Liver (tissue), 9 donors: ENCODE results near the gene IL24. TPM values are rescaled to one million over a fixed set of nuclear protein-coding genes. Genes with fewer than 3 reads are reported as not detected.

ENCODE experiments used
- DNase-seq: peaks from one replicate; pipeline ENCODE4 v3.0.0-alpha.2; 2017; ENCODE audit warnings: low spot score
- H3K27ac ChIP-seq, 2 donors: one replicate each; pipeline ENCODE4 v1.7.0; 2013; ENCODE audit warnings: inconsistent platforms in 2 of 2, low read length in 2 of 2, control low read depth in 1 of 2, low read depth in 1 of 2, mild to moderate bottlenecking in 1 of 2
- H3K27me3 ChIP-seq, 4 donors: one replicate each; pipeline versions ENCODE4 v1.6.1 to v1.7.0; 2013; ENCODE audit warnings: low read length in 3 of 4, inconsistent platforms in 1 of 4, mild to moderate bottlenecking in 1 of 4, moderate library complexity in 1 of 4; ENCODE audit not compliant: control insufficient read depth in 4 of 4, insufficient read depth in 4 of 4
- H3K36me3 ChIP-seq, 4 donors: one replicate each; pipeline versions ENCODE4 v1.6.1 to v1.7.0; 2013; ENCODE audit warnings: low read length in 3 of 4, mild to moderate bottlenecking in 3 of 4, low read depth in 1 of 4, moderate library complexity in 1 of 4; ENCODE audit not compliant: control insufficient read depth in 4 of 4, insufficient read depth in 3 of 4
- H3K4me1 ChIP-seq, 4 donors: one replicate each; pipeline versions ENCODE4 v1.6.1 to v1.7.0; 2013; ENCODE audit warnings: low read length in 3 of 4, mild to moderate bottlenecking in 3 of 4, moderate library complexity in 1 of 4; ENCODE audit not compliant: control insufficient read depth in 4 of 4, insufficient read depth in 4 of 4
- H3K4me3 ChIP-seq, 3 donors: one replicate each; pipeline versions ENCODE4 v1.6.1 to v1.7.0; 2013; ENCODE audit warnings: low read length in 3 of 3, control low read depth in 1 of 3, low read depth in 1 of 3, mild to moderate bottlenecking in 1 of 3
- H3K9ac ChIP-seq, 2 donors: one replicate each; pipeline ENCODE4 v1.7.0; 2013; ENCODE audit warnings: low read length in 2 of 2, mild to moderate bottlenecking in 2 of 2, moderate library complexity in 2 of 2, control low read depth in 1 of 2, low read depth in 1 of 2
- H3K9me3 ChIP-seq, 4 donors: one replicate each; pipeline versions ENCODE4 v1.6.1 to v1.7.0; 2013; ENCODE audit warnings: low read length in 3 of 4; ENCODE audit not compliant: control insufficient read depth in 4 of 4
- ATF3 ChIP-seq: IDR thresholded peaks from 2 replicates; pipeline ENCODE4 v1.6.1; 2016; ENCODE audit warnings: antibody characterized with exemption
- CTCF ChIP-seq: fragments of 150-350 bp; IDR thresholded peaks from 2 replicates; pipeline ENCODE4 v1.5.1; 2017; ENCODE audit warnings: improper control_type of control experiment, low read depth, low read length; ENCODE audit not compliant: missing input control
- EGR1 ChIP-seq, 2 donors: IDR thresholded peaks; 2 replicates each; pipeline ENCODE4 v1.6.1; 2016 to 2018; ENCODE audit warnings: antibody characterized with exemption in 2 of 2, low read depth in 2 of 2
- FOXA1 ChIP-seq: IDR thresholded peaks from 2 replicates; pipeline ENCODE4 v1.6.1; 2016; ENCODE audit warnings: antibody characterized with exemption
- FOXA2 ChIP-seq: IDR thresholded peaks from 2 replicates; pipeline ENCODE4 v1.6.1; 2016; ENCODE audit warnings: antibody characterized with exemption
- GABPA ChIP-seq, 2 donors: IDR thresholded peaks in 1 of 2; conservative IDR thresholded peaks in 1 of 2; 2 replicates each; pipeline ENCODE4 v1.6.1; 2016; ENCODE audit warnings: antibody characterized with exemption in 2 of 2, mild to moderate bottlenecking in 1 of 2, moderate library complexity in 1 of 2
- HNF4A ChIP-seq, 2 donors: conservative IDR thresholded peaks; 2 replicates each; pipeline ENCODE4 v1.6.1; 2016; ENCODE audit warnings: antibody characterized with exemption in 2 of 2, mild to moderate bottlenecking in 2 of 2
- HNF4G ChIP-seq: IDR thresholded peaks from 2 replicates; pipeline ENCODE4 v1.6.1; 2016; ENCODE audit warnings: antibody characterized with exemption
- JUND ChIP-seq, 2 donors: IDR thresholded peaks; 2 replicates each; pipeline ENCODE4 v1.6.1; 2016; ENCODE audit warnings: antibody characterized with exemption in 2 of 2
- MAX ChIP-seq: IDR thresholded peaks from 2 replicates; pipeline ENCODE4 v1.6.1; 2016; ENCODE audit warnings: antibody characterized with exemption
- NR2F2 ChIP-seq: IDR thresholded peaks from 2 replicates; pipeline ENCODE4 v1.6.1; 2016; ENCODE audit warnings: antibody characterized with exemption
- RAD21 ChIP-seq, 2 donors: IDR thresholded peaks; 2 replicates each; pipeline ENCODE4 v1.6.1; 2016; ENCODE audit warnings: antibody characterized with exemption in 2 of 2, mild to moderate bottlenecking in 2 of 2
- REST ChIP-seq: IDR thresholded peaks from 2 replicates; pipeline ENCODE4 v1.6.1; 2016; ENCODE audit warnings: antibody characterized with exemption, mild to moderate bottlenecking
- RXRA ChIP-seq, 2 donors: IDR thresholded peaks; 2 replicates each; pipeline ENCODE4 v1.6.1; 2017 to 2018; ENCODE audit warnings: antibody characterized with exemption in 2 of 2, mild to moderate bottlenecking in 1 of 2
- TAF1 ChIP-seq: conservative IDR thresholded peaks from 2 replicates; pipeline ENCODE4 v1.6.1; 2016; ENCODE audit warnings: antibody characterized with exemption, mild to moderate bottlenecking
- YY1 ChIP-seq: IDR thresholded peaks from 2 replicates; pipeline ENCODE4 v1.6.1; 2016; ENCODE audit warnings: antibody characterized with exemption, mild to moderate bottlenecking
- WGBS: extraction: QIAGEN DNeasy Blood & Tissue Kit; methylation state at CpG from one replicate; pipeline ENCODE4 v1.1.7; 2013; 5-methylcytosine and 5-hydroxymethylcytosine counted together
- polyA plus RNA-seq, 2 donors: library from polyadenylated mRNA; stranded (reverse) in 1 of 2; unstranded in 1 of 2; fragments of 200-250 nt in 1 of 2; fragments of >200 nt in 1 of 2; fragmentation: Nextera tagmentation in 1 of 2; extraction: Ambion mirVana in 1 of 2; gene quantifications; one replicate each; pipeline versions ENCODE4 v1.2.1 to v1.2.3, GENCODE V29; 2013 to 2015
- total RNA-seq, 2 donors: library from RNA; depleted of rRNA; stranded (reverse); fragments of >200 nt; gene quantifications; one replicate each; pipeline ENCODE4 v1.2.3, GENCODE V29; 2014
- TF ChIP-seq, protein P1 (sequence below): IDR thresholded peaks from 2 replicates; pipeline ENCODE4 v1.6.1; 2016; ENCODE audit warnings: antibody characterized with exemption
- donor health status: healthy.
- donor health status: healthy.
- donor health status: healthy.
- donor health status: healthy.
- donor health status: healthy.

The IL24 gene
- total and polyA plus RNA-seq, 4 donors, result 0.13 TPM; not detected in 3

DNA sequence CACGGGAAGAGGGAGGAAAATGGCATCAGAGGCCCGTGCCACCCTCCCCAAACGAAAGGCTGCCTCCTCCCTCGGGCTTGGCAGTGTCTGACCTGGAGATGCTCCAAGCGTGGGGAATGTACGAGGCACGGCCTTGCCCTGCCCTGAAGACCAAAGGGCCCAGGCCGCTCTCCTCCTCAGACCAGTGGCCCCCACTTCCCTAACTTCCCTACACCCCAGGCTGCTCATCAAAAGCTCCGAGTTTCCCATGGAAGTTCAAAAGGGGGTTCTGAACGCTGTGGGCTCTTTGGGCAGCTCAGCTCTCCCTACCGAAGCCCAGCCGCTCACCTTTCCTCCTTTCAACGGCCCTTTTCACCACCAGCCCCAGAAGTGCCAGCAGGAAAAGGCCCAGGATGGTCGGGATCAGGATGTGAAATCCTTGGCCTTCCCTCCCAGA lies 12.7 kb downstream of the IL24 start:
- H3K9ac ChIP-seq, result no peak overlapping the region
- DNase-seq, result no peak
- peaks cover 0 to 19% (median 13%) of the 10 kb centered on the region in 4 donors for H3K4me1 ChIP-seq
- H3K27ac ChIP-seq, result peak overlapping the region in 1 of 2 donors; percentile 44
- H3K9me3 ChIP-seq, result no peaks in the 10 kb centered on the region
- no peaks in the 10 kb centered on the region for H3K27me3 ChIP-seq
- TF ChIP-seq RAD21 (IDR thresholded peaks at IDR 0.05) (no peak), HNF4G (no peak), JUND (IDR thresholded peaks at IDR 0.05) (no peak), TAF1 (no peak), FOXA2 (no peak), CTCF (no peak), FOXA1 (no peak), NR2F2 (no peak), RXRA (IDR thresholded peaks at IDR 0.05) (no peak), HNF4A (conservative IDR thresholded peaks at IDR 0.05) (no peak), EGR1 (IDR thresholded peaks at IDR 0.05; ENCODE audit: low read depth in 2 of 2) (no peak), ATF3 (no peak), REST (no peak), YY1 (no peak), GABPA (IDR thresholded peaks at IDR 0.05 in 1 of 2, conservative IDR thresholded peaks at IDR 0.05 in 1 of 2) (no peak), MAX (no peak)
- TF ChIP-seq, protein P1, sequence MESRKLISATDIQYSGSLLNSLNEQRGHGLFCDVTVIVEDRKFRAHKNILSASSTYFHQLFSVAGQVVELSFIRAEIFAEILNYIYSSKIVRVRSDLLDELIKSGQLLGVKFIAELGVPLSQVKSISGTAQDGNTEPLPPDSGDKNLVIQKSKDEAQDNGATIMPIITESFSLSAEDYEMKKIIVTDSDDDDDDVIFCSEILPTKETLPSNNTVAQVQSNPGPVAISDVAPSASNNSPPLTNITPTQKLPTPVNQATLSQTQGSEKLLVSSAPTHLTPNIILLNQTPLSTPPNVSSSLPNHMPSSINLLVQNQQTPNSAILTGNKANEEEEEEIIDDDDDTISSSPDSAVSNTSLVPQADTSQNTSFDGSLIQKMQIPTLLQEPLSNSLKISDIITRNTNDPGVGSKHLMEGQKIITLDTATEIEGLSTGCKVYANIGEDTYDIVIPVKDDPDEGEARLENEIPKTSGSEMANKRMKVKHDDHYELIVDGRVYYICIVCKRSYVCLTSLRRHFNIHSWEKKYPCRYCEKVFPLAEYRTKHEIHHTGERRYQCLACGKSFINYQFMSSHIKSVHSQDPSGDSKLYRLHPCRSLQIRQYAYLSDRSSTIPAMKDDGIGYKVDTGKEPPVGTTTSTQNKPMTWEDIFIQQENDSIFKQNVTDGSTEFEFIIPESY, result no peak
- no peaks in the 10 kb centered on the region for H3K36me3 ChIP-seq
- WGBS, result 27% methylated on average over 14 of the region's 14 CpGs
- peak overlapping the region; percentile 39 to 57 (median 53) for H3K4me3 ChIP-seq
